Measurements from ENCODE around the gene SERTAD4.

The SERTAD4 gene

DNA sequence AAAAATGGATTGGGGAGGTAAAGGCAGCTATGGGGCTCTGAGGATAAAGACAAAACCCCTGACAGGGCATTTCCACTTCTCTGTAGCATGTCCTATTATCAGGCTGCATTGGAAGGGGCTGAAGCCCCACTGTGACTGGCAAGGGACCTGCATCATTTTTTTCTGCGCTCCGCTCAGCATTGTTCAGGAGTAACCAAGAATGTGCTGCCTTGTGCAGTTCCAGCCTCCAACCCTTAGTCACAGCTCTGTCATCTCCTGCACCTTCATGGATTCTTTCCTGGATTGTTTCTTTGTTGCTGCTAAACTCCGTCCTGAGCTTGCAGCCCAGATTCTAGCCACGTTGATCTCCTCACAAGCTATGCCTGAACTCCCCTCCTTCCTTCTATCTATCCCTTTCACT, 37.4 kb downstream of the SERTAD4 start:
- H4K20me1 ChIP-seq (ENCODE audit: insufficient read depth, low read length), result no peaks in the 10 kb centered on the region
- H3K79me2 ChIP-seq (ENCODE audit: low read length), result no peaks in the 10 kb centered on the region
- H3K27me3 ChIP-seq (replicated peaks; ENCODE audit: insufficient read depth, low read length), result no peaks in the 10 kb centered on the region
- no peak overlapping the region for H3K9ac ChIP-seq (ENCODE audit: low read length)
- no peak for DNase-seq
- no peak overlapping the region for H3K4me3 ChIP-seq (ENCODE audit: low read length)
- H3K9me2 ChIP-seq (replicated peaks; ENCODE audit: insufficient read depth, low read length), result no peaks in the 10 kb centered on the region
- TF ChIP-seq, protein P1, sequence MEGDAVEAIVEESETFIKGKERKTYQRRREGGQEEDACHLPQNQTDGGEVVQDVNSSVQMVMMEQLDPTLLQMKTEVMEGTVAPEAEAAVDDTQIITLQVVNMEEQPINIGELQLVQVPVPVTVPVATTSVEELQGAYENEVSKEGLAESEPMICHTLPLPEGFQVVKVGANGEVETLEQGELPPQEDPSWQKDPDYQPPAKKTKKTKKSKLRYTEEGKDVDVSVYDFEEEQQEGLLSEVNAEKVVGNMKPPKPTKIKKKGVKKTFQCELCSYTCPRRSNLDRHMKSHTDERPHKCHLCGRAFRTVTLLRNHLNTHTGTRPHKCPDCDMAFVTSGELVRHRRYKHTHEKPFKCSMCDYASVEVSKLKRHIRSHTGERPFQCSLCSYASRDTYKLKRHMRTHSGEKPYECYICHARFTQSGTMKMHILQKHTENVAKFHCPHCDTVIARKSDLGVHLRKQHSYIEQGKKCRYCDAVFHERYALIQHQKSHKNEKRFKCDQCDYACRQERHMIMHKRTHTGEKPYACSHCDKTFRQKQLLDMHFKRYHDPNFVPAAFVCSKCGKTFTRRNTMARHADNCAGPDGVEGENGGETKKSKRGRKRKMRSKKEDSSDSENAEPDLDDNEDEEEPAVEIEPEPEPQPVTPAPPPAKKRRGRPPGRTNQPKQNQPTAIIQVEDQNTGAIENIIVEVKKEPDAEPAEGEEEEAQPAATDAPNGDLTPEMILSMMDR (IDR thresholded peaks at IDR 0.05; ENCODE audit: low read length), result no peak
- TF ChIP-seq EZH2 (optimal IDR thresholded peaks at IDR 0.05; ENCODE audit: low read depth, low read length) (no peak), EZH2phosphoT487 (IDR thresholded peaks at IDR 0.05; ENCODE audit: low read length) (no peak)
- no peaks in the 10 kb centered on the region for H3K4me1 ChIP-seq (ENCODE audit: low read length)
- H3K4me2 ChIP-seq (ENCODE audit: low read depth, low read length), result no peak overlapping the region
- H3K36me3 ChIP-seq (replicated peaks; ENCODE audit: insufficient read depth, low read length), result no peaks in the 10 kb centered on the region
- no peak overlapping the region for H3K27ac ChIP-seq (ENCODE audit: low read length)
- no peak overlapping the region for H2AFZ ChIP-seq (ENCODE audit: low read length)
- no peaks in the 10 kb centered on the region for H3K9me3 ChIP-seq (replicated peaks; ENCODE audit: insufficient read depth, low read length)
- H3F3A ChIP-seq (ENCODE audit: insufficient read depth, low read length), result no peaks in the 10 kb centered on the region

DNA sequence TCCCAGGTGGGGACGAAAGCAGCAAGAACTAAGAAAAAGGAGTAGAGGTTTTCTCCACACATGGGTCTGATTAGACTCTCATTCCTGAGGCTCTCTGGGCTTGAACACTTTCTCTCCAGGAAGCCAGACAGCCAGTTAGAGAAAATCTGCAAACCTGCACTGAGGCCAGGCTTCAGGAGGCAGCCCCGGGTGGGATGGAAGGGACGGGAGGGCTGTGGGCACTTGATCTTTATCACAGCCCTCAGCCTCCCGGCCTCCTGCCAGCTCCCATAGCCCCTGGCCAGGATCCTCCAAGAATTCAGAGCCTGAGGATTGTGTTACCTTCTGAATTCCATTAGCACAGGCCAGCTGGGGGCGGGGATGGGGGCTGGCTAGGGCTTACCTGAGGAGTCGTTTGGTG, 40.1 kb downstream of the SERTAD4 start:
- Histone ChIP-seq H3K36me3 (replicated peaks; ENCODE audit: insufficient read depth, low read length) (no peaks in the 10 kb centered on the region), H4K20me1 (ENCODE audit: insufficient read depth, low read length) (no peaks in the 10 kb centered on the region), H3F3A (ENCODE audit: insufficient read depth, low read length) (no peaks in the 10 kb centered on the region), H3K9ac (ENCODE audit: low read length) (no peak overlapping the region), H3K4me1 (ENCODE audit: low read length) (no peaks in the 10 kb centered on the region), H3K27me3 (replicated peaks; ENCODE audit: insufficient read depth, low read length) (no peaks in the 10 kb centered on the region), H2AFZ (ENCODE audit: low read length) (no peak overlapping the region), H3K4me3 (ENCODE audit: low read length) (no peak overlapping the region), H3K27ac (ENCODE audit: low read length) (no peak overlapping the region), H3K79me2 (ENCODE audit: low read length) (no peaks in the 10 kb centered on the region), H3K9me2 (replicated peaks; ENCODE audit: insufficient read depth, low read length) (no peaks in the 10 kb centered on the region), H3K4me2 (ENCODE audit: low read depth, low read length) (no peak overlapping the region), H3K9me3 (replicated peaks; ENCODE audit: insufficient read depth, low read length) (no peaks in the 10 kb centered on the region)
- no peak for DNase-seq
- TF ChIP-seq EZH2 (optimal IDR thresholded peaks at IDR 0.05; ENCODE audit: low read depth, low read length) (no peak), EZH2phosphoT487 (IDR thresholded peaks at IDR 0.05; ENCODE audit: low read length) (no peak)
- TF ChIP-seq, protein P1 (IDR thresholded peaks at IDR 0.05; ENCODE audit: low read length), result no peak

DNA sequence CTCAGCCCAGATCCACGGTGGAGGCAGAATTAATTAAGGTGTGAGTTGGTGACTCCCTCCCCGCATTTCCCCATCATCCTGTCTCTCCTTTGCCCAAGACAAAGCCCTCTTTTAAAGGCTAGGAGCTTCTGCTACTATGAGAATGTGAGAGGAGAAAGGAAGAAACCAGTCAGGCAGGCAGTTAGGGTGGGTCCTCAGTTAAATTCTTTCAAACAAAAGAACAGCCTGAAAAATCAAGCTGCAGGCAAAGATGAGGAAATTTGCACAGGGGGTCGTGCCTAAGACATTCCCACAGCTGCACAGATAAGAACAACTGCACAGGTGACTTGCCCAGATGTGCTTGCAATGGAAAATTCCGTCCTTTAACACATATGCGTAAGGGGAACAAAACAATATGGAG, 47.6 kb downstream of the SERTAD4 start:
- Histone ChIP-seq H3K79me2 (ENCODE audit: low read length) (no peaks in the 10 kb centered on the region), H3K27me3 (replicated peaks; ENCODE audit: insufficient read depth, low read length) (no peaks in the 10 kb centered on the region), H3K9ac (ENCODE audit: low read length) (no peak overlapping the region), H3F3A (ENCODE audit: insufficient read depth, low read length) (no peaks in the 10 kb centered on the region), H3K9me2 (replicated peaks; ENCODE audit: insufficient read depth, low read length) (no peaks in the 10 kb centered on the region), H3K9me3 (replicated peaks; ENCODE audit: insufficient read depth, low read length) (no peaks in the 10 kb centered on the region), H3K4me3 (ENCODE audit: low read length) (no peak overlapping the region), H3K27ac (ENCODE audit: low read length) (no peak overlapping the region), H3K4me2 (ENCODE audit: low read depth, low read length) (no peak overlapping the region), H4K20me1 (ENCODE audit: insufficient read depth, low read length) (no peaks in the 10 kb centered on the region), H3K36me3 (replicated peaks; ENCODE audit: insufficient read depth, low read length) (no peaks in the 10 kb centered on the region), H3K4me1 (ENCODE audit: low read length) (no peaks in the 10 kb centered on the region), H2AFZ (ENCODE audit: low read length) (no peak overlapping the region)
- TF ChIP-seq, protein P1 (IDR thresholded peaks at IDR 0.05; ENCODE audit: low read length), result no peak
- TF ChIP-seq EZH2 (optimal IDR thresholded peaks at IDR 0.05; ENCODE audit: low read depth, low read length) (no peak), EZH2phosphoT487 (IDR thresholded peaks at IDR 0.05; ENCODE audit: low read length) (no peak)
- DNase-seq, result no peak

Data from MM.1S (cell line).